Fibroblast of lung (primary cell): ENCODE data around the gene CBLC.

Experiments used
- EZH2 ChIP-seq: IDR thresholded peaks from 2 replicates; pipeline ENCODE4 v1.5.1; 2012; ENCODE audit warnings: low read length, control low read depth, mild to moderate bottlenecking; ENCODE audit errors: missing control alignments
- TF ChIP-seq, protein P1 (sequence below), 2 donors: IDR thresholded peaks in 1 of 2; conservative IDR thresholded peaks in 1 of 2; 1 replicate in 1 of 2; 2 replicates in 1 of 2; pipeline ENCODE4 v1.5.1; 2011 to 2012; ENCODE audit warnings: low read length in 2 of 2, control low read depth in 1 of 2, inconsistent platforms in 1 of 2, low read depth in 1 of 2, mild to moderate bottlenecking in 1 of 2

- TF ChIP-seq, protein P1, sequence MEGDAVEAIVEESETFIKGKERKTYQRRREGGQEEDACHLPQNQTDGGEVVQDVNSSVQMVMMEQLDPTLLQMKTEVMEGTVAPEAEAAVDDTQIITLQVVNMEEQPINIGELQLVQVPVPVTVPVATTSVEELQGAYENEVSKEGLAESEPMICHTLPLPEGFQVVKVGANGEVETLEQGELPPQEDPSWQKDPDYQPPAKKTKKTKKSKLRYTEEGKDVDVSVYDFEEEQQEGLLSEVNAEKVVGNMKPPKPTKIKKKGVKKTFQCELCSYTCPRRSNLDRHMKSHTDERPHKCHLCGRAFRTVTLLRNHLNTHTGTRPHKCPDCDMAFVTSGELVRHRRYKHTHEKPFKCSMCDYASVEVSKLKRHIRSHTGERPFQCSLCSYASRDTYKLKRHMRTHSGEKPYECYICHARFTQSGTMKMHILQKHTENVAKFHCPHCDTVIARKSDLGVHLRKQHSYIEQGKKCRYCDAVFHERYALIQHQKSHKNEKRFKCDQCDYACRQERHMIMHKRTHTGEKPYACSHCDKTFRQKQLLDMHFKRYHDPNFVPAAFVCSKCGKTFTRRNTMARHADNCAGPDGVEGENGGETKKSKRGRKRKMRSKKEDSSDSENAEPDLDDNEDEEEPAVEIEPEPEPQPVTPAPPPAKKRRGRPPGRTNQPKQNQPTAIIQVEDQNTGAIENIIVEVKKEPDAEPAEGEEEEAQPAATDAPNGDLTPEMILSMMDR (conservative IDR thresholded peaks at IDR 0.05 in 1 of 2, IDR thresholded peaks at IDR 0.05 in 1 of 2; ENCODE audit: low read depth in 1 of 2, low read length in 2 of 2), result no peak
- TF ChIP-seq EZH2, result no peak
These were observed 20.5 kb upstream of the CBLC start for GRCh38 chr19:44757057-44757734.
